ENCODE results near the gene ATP1B2. TPM values are rescaled to one million over a fixed set of nuclear protein-coding genes. Genes with fewer than 3 reads are reported as not detected.

Gene ATP1B2
- polyA plus RNA-seq, 5 donors: 20.5 to 31.5 (median 25.5) TPM

DNA sequence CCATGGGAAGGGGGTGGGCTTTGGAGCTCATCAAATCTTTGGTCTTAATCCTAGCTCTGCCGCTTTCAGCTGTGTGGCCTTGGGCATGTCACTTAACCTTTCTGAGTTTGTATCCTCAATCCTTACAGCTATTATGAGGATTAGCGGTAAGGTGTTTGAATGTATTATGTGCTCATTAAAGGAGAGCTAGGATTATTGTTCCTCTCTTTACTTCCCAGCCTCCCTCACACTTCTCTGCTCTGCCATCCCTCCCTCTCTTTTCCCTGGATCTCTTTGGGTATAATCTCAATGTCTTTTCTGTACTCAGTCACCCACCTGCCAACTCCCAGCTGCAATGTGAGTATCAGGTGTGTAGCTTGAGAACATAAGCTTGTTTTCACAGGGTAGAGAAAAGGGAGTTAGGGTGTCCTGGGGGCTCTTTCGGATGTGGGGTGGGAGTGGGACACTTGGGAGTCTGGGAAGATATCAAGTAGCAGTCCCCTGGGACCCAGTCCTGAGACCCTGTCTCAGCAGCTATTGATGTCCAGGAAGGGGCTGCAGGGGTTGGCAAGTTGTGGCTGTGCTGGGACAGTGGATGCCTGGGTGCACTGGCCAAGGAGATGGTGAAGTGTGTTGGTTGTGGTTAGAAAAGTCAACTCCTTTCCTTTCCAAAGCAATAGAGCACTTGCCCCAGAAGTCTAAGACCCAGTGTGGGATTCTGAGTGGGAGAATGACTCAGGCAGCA is 56.1 kb downstream of the ATP1B2 start:
- DNase-seq: no peak

Other genes with a start within 250 kb of the ATP1B2 start
- gene TMEM256, start 246.8 kb upstream of the ATP1B2 start, polyA plus RNA-seq (ENCODE audit: insufficient read depth in 1 of 5, insufficient read length in 5 of 5, low replicate concordance in 1 of 5): 10 to 100 TPM; 67.5 to 86.1 (median 74.5) TPM
- 10 to 100 TPM; 22.6 to 36.3 (median 31.7) TPM for gene NLGN2, start 243.1 kb upstream of the ATP1B2 start, polyA plus RNA-seq (ENCODE audit: insufficient read depth in 1 of 5, insufficient read length in 5 of 5, low replicate concordance in 1 of 5)
- gene SPEM1, start 230.6 kb upstream of the ATP1B2 start, polyA plus RNA-seq (ENCODE audit: insufficient read depth in 1 of 5, insufficient read length in 5 of 5, low replicate concordance in 1 of 5): not detected
- not detected for gene SPEM2, start 225.3 kb upstream of the ATP1B2 start, polyA plus RNA-seq (ENCODE audit: insufficient read depth in 1 of 5, insufficient read length in 5 of 5, low replicate concordance in 1 of 5)
- gene SPEM3, start 222.1 kb upstream of the ATP1B2 start, polyA plus RNA-seq (ENCODE audit: insufficient read depth in 1 of 5, insufficient read length in 5 of 5, low replicate concordance in 1 of 5): not detected
- gene TMEM102, start 215.5 kb upstream of the ATP1B2 start, polyA plus RNA-seq (ENCODE audit: insufficient read depth in 1 of 5, insufficient read length in 5 of 5, low replicate concordance in 1 of 5): 1 to 10 TPM; 2.1 to 3.2 (median 2.4) TPM
- gene FGF11, start 211.4 kb upstream of the ATP1B2 start, polyA plus RNA-seq (ENCODE audit: insufficient read depth in 1 of 5, insufficient read length in 5 of 5, low replicate concordance in 1 of 5): 1 to 10 TPM; 1.4 to 2.5 (median 1.9) TPM
- 10 to 100 TPM in 3 of 5 donors, 1 to 10 TPM in 2; 9.0 to 14.8 (median 10.5) TPM for gene CHRNB1, start 205.9 kb upstream of the ATP1B2 start, polyA plus RNA-seq (ENCODE audit: insufficient read depth in 1 of 5, insufficient read length in 5 of 5, low replicate concordance in 1 of 5)
- gene ZBTB4, start 171.3 kb upstream of the ATP1B2 start, polyA plus RNA-seq (ENCODE audit: insufficient read depth in 1 of 5, insufficient read length in 5 of 5, low replicate concordance in 1 of 5): 10 to 100 TPM; 36.6 to 52.9 (median 43.8) TPM
- gene SLC35G6, start 169.5 kb upstream of the ATP1B2 start, polyA plus RNA-seq (ENCODE audit: insufficient read depth in 1 of 5, insufficient read length in 5 of 5, low replicate concordance in 1 of 5): under 1 TPM; 0.15 to 0.40 (median 0.35) TPM
- 100 to 1,000 TPM in 1 of 5 donors, 10 to 100 TPM in 4; 79.6 to 127 (median 89.6) TPM for gene POLR2A, start 166.6 kb upstream of the ATP1B2 start, polyA plus RNA-seq (ENCODE audit: insufficient read depth in 1 of 5, insufficient read length in 5 of 5, low replicate concordance in 1 of 5)
- 10 to 100 TPM; 20.1 to 40.5 (median 31.3) TPM for gene TNFSF12, start 101.9 kb upstream of the ATP1B2 start, polyA plus RNA-seq (ENCODE audit: insufficient read depth in 1 of 5, insufficient read length in 5 of 5, low replicate concordance in 1 of 5)
- gene TNFSF13, start 92.2 kb upstream of the ATP1B2 start, polyA plus RNA-seq (ENCODE audit: insufficient read depth in 1 of 5, insufficient read length in 5 of 5, low replicate concordance in 1 of 5): 10 to 100 TPM; 16.2 to 23.2 (median 17.2) TPM
- gene SENP3, start 89.0 kb upstream of the ATP1B2 start, polyA plus RNA-seq (ENCODE audit: insufficient read depth in 1 of 5, insufficient read length in 5 of 5, low replicate concordance in 1 of 5): 10 to 100 TPM; 61.1 to 72.4 (median 70.5) TPM
- gene CD68, start 71.3 kb upstream of the ATP1B2 start, polyA plus RNA-seq (ENCODE audit: insufficient read depth in 1 of 5, insufficient read length in 5 of 5, low replicate concordance in 1 of 5): 10 to 100 TPM; 30.7 to 40.7 (median 32.3) TPM
- gene MPDU1, start 67.1 kb upstream of the ATP1B2 start, polyA plus RNA-seq (ENCODE audit: insufficient read depth in 1 of 5, insufficient read length in 5 of 5, low replicate concordance in 1 of 5): 10 to 100 TPM; 83.2 to 98.1 (median 93.5) TPM
- 1 to 10 TPM; 1.4 to 2.5 (median 1.8) TPM for gene SOX15, start 60.8 kb upstream of the ATP1B2 start, polyA plus RNA-seq (ENCODE audit: insufficient read depth in 1 of 5, insufficient read length in 5 of 5, low replicate concordance in 1 of 5)
- 10 to 100 TPM; 33.0 to 43.8 (median 38.6) TPM for gene FXR2, start 36.0 kb upstream of the ATP1B2 start, polyA plus RNA-seq (ENCODE audit: insufficient read depth in 1 of 5, insufficient read length in 5 of 5, low replicate concordance in 1 of 5)
- 10 to 100 TPM; 70.6 to 93.8 (median 86.2) TPM for gene SAT2, start 23.1 kb upstream of the ATP1B2 start, polyA plus RNA-seq (ENCODE audit: insufficient read depth in 1 of 5, insufficient read length in 5 of 5, low replicate concordance in 1 of 5)
- 1 to 10 TPM; 1.1 to 2.0 (median 1.2) TPM for gene SHBG, start 20.8 kb upstream of the ATP1B2 start, polyA plus RNA-seq (ENCODE audit: insufficient read depth in 1 of 5, insufficient read length in 5 of 5, low replicate concordance in 1 of 5)
- 10 to 100 TPM; 68.9 to 88.2 (median 78.4) TPM for gene TP53, start 36.6 kb downstream of the ATP1B2 start, polyA plus RNA-seq (ENCODE audit: insufficient read depth in 1 of 5, insufficient read length in 5 of 5, low replicate concordance in 1 of 5)
- 10 to 100 TPM; 10.3 to 17.5 (median 13.3) TPM for gene WRAP53, start 37.6 kb downstream of the ATP1B2 start, polyA plus RNA-seq (ENCODE audit: insufficient read depth in 1 of 5, insufficient read length in 5 of 5, low replicate concordance in 1 of 5)
- 10 to 100 TPM; 28.2 to 37.8 (median 32.1) TPM for gene EFNB3, start 54.3 kb downstream of the ATP1B2 start, polyA plus RNA-seq (ENCODE audit: insufficient read depth in 1 of 5, insufficient read length in 5 of 5, low replicate concordance in 1 of 5)
- gene DNAH2, start 66.8 kb downstream of the ATP1B2 start, polyA plus RNA-seq (ENCODE audit: insufficient read depth in 1 of 5, insufficient read length in 5 of 5, low replicate concordance in 1 of 5): 1 to 10 TPM; 1.1 to 3.8 (median 2.1) TPM
- gene KDM6B, start 183.3 kb downstream of the ATP1B2 start, polyA plus RNA-seq (ENCODE audit: insufficient read depth in 1 of 5, insufficient read length in 5 of 5, low replicate concordance in 1 of 5): 10 to 100 TPM; 15.1 to 28.6 (median 25.7) TPM
- gene TMEM88, start 204.1 kb downstream of the ATP1B2 start, polyA plus RNA-seq (ENCODE audit: insufficient read depth in 1 of 5, insufficient read length in 5 of 5, low replicate concordance in 1 of 5): 10 to 100 TPM; 12.5 to 23.6 (median 16.0) TPM
- gene NAA38, start 206.6 kb downstream of the ATP1B2 start, polyA plus RNA-seq (ENCODE audit: insufficient read depth in 1 of 5, insufficient read length in 5 of 5, low replicate concordance in 1 of 5): 100 to 1,000 TPM in 1 of 5 donors, 10 to 100 TPM in 4; 58.2 to 121 (median 71.0) TPM
- 10 to 100 TPM; 18.7 to 22.7 (median 19.6) TPM for gene CYB5D1, start 207.1 kb downstream of the ATP1B2 start, polyA plus RNA-seq (ENCODE audit: insufficient read depth in 1 of 5, insufficient read length in 5 of 5, low replicate concordance in 1 of 5)
- gene CHD3, start 237.9 kb downstream of the ATP1B2 start, polyA plus RNA-seq (ENCODE audit: insufficient read depth in 1 of 5, insufficient read length in 5 of 5, low replicate concordance in 1 of 5): 100 to 1,000 TPM; 177 to 239 (median 196) TPM

Data from right lung (tissue), 5 donors.